ENCODE data around the gene AIRE.
A peak's percentile ranks its signal among the peaks of the same experiment; 100 is the strongest.

Gene AIRE

DNA sequence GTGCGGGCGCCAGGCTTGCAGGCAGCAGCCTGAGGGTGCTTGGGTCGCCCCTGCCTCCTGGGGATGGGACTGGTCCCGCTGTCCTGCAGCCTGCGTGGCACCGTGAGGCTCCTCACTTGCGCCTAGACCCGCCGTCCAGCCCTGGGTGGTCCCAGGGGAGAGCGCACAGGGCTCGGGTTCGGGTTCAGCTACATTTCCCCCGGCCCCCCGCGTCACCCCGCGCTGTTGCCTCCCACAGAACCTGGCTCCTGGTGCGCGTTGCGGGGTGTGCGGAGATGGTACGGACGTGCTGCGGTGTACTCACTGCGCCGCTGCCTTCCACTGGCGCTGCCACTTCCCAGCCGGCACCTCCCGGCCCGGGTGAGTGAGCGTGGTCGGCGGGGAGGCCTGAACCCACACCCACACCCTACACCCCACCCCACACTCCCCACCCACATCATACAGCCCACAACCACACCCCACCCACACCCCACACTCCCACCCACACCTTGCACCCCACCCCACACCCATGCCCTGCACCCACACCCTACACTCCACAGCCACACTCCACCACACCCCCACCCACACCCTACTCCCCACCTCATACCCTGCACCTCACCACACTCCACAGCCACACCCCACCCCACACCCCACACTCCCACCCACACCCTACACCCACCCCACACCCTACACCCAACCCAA lies 8.0 kb downstream of the AIRE start:
- POLR2A ChIA-PET, result no interaction called here
- TF ChIP-seq, protein P1, sequence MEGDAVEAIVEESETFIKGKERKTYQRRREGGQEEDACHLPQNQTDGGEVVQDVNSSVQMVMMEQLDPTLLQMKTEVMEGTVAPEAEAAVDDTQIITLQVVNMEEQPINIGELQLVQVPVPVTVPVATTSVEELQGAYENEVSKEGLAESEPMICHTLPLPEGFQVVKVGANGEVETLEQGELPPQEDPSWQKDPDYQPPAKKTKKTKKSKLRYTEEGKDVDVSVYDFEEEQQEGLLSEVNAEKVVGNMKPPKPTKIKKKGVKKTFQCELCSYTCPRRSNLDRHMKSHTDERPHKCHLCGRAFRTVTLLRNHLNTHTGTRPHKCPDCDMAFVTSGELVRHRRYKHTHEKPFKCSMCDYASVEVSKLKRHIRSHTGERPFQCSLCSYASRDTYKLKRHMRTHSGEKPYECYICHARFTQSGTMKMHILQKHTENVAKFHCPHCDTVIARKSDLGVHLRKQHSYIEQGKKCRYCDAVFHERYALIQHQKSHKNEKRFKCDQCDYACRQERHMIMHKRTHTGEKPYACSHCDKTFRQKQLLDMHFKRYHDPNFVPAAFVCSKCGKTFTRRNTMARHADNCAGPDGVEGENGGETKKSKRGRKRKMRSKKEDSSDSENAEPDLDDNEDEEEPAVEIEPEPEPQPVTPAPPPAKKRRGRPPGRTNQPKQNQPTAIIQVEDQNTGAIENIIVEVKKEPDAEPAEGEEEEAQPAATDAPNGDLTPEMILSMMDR (IDR thresholded peaks at IDR 0.05; ENCODE audit: control extremely low read depth, extremely low read depth, low read depth, missing control alignments), result no peak
- DNase-seq (ENCODE audit: extremely low spot score), result no peak
- CTCF ChIA-PET, result interaction anchor here (1.4 kb wide), 1 partner anchor 20 kb away, joined by 4 read pairs; no protein-coding TSS in a partner anchor

DNA sequence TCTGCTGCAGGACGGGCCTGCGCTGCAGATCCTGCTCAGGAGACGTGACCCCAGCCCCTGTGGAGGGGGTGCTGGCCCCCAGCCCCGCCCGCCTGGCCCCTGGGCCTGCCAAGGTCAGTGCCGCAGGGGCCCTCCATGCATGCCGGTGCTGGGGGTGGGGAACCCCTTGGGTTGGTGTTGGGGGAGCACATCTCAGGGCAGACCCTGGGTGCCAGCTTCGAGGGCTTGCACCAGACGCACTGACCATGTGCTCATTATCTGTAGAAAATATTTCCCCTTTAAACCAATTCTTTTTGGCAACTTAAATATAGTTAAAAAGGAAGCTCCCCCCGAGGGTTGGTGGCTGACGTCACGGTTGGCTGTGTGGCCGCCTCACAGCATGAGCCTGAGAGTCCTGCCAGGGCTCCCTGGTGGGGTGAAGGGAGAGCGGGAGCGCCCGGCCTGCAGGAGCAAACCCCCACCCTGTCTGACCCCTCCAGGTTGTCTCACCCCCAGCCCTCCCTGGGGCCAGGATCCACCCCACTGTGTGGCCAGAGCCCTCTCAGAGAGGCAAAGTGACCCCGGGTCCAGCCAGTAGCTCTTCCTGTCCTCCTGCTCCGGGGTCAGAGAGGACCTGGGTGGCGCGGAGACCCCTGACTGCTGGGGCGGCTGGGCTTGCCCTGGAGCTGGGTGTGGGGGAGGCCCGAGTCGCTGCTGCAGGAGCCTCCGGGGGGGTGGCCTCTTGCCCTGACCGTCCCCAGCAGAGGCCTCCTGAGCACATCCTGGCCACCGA lies 8.9 kb downstream of the AIRE start:
- DNase-seq (ENCODE audit: extremely low spot score), result no peak
- POLR2A ChIA-PET, result no interaction called here
- CTCF ChIA-PET, result interaction anchor here (1.4 kb wide), 1 partner anchor 21 kb away, joined by 4 read pairs; no protein-coding TSS in a partner anchor
- TF ChIP-seq, protein P1 (IDR thresholded peaks at IDR 0.05; ENCODE audit: control extremely low read depth, extremely low read depth, low read depth, missing control alignments), result no peak

DNA sequence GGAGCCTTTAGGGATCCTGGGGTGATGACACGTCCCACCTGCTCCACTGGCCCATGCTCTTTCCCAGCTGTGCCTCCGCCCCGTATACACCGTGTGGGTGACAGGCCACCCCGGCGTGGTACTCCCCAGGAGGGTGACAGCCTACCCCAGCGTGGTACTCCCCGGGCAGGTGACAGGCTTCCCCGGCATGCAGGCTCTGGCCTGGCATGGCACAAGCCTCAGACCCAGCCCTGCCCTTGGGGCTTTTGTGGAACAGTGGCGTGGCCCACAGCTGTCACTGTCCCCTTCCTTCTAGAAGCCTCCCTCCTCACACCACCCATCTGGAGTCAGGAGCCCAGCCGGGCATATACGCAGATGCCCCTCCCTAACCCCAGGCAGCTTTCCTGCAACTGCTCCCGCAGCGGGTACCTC lies 9.5 kb downstream of the AIRE start:
- POLR2A ChIA-PET, result no interaction called here
- TF ChIP-seq, protein P1 (IDR thresholded peaks at IDR 0.05; ENCODE audit: control extremely low read depth, extremely low read depth, low read depth, missing control alignments), result no peak
- DNase-seq (ENCODE audit: extremely low spot score), result no peak
- CTCF ChIA-PET, result interaction anchor here (1.0 to 3.4 kb wide), 3 partner anchors 8 to 24 kb away, joined by 3 to 18 read pairs (median 4); no protein-coding TSS in a partner anchor

DNA sequence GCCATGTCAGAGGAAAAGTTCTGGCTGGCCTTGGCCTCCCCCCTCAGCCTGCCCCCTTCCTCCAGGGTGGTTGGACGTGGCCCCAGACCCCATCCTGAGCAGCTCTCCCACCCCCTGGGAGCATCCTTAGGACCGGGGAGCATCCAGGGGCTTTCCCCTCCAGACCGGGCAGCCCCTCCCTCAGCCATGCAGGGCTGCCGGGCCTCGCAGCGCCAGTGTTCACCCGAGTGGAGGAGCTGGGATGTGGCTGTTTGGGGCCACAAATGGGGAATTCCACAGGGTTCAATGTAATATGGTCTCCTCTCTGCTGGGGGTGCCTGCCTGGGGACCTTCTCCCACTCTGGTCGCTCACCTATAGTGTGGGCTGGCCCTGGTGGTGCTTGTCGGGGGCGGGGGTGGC lies 10.0 kb downstream of the AIRE start:
- TF ChIP-seq, protein P1 (IDR thresholded peaks at IDR 0.05; ENCODE audit: control extremely low read depth, extremely low read depth, low read depth, missing control alignments), result no peak
- CTCF ChIA-PET, result interaction anchor here (0.8 to 3.4 kb wide), 4 partner anchors 9 to 24 kb away, joined by 3 to 18 read pairs (median 7); no protein-coding TSS in a partner anchor
- POLR2A ChIA-PET, result no interaction called here
- peak; percentile 59 for DNase-seq (ENCODE audit: extremely low spot score)

DNA sequence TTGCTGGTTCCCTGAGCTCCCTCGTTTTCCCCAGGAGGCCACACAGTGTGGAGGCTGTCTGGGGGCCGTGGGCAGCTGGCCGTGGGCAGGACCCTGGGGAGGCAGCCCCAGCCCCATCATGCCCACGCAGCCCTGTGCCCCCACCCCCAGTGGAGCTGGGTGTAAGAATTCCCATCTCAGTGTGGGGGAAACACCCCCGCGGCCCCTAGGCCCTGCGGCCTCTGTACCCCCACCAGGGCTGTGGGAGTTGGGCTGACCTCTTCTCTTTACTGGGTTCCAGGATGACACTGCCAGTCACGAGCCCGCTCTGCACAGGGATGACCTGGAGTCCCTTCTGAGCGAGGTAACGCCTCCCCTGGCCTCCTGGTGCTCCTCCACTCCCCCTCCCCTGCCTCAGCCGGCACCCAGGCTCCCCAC lies 10.4 kb downstream of the AIRE start:
- no peak for DNase-seq (ENCODE audit: extremely low spot score)
- ChIA-PET CTCF (interaction anchor here (0.8 to 3.4 kb wide), 5 partner anchors 8 to 204 kb away, joined by 3 to 18 read pairs (median 8); no protein-coding TSS in a partner anchor), POLR2A (no interaction called here)
- TF ChIP-seq, protein P1 (IDR thresholded peaks at IDR 0.05; ENCODE audit: control extremely low read depth, extremely low read depth, low read depth, missing control alignments), result no peak

DNA sequence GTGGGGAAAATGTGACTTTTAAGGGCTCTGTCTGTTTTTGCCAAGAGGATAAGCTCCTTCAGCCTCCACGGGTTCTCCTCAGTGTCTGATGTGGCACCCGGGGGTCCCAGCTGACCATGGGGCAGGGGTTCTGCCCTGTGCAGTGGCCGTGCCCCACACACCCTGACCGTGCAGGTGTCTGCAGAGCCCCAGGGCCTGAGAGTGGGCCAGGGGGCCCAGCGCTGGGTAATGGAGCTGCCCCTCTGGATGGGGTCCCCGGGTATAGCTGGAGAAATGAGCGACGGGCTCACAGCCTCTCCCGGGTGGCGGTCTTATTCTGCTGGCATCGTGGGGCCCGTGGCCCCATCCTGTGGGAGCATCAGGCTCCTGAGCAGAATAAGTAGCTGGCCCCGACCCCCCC lies 11.2 kb downstream of the AIRE start:
- CTCF ChIA-PET, result interaction anchor here (1.0 to 3.4 kb wide), 14 partner anchors 10 to 473 kb away, joined by 3 to 19 read pairs (median 5); partner anchors contain the start of gene TRPM2
- POLR2A ChIA-PET, result no interaction called here

More for the DNA sequence above, 11.2 kb downstream of the AIRE start:
- TF ChIP-seq, protein P1 (IDR thresholded peaks at IDR 0.05; ENCODE audit: control extremely low read depth, extremely low read depth, low read depth, missing control alignments), result no peak
- DNase-seq (ENCODE audit: extremely low spot score), result no peak

Measured in GM10248 (cell line).